HCT116 (cell line): Measurements from ENCODE around the gene FAM110A. TPM values are rescaled to one million over a fixed set of nuclear protein-coding genes. Genes with fewer than 3 reads are reported as not detected.

Experiments used
- ATAC-seq: fragments of 200-7000 bp; cut with Tn5 transposase; 2 replicates; pipeline ENCODE4 v1.9.1; 2020; ENCODE audit warnings: mild to moderate bottlenecking, moderate library complexity
- BruUV-seq: library from RNA; stranded (reverse); fragments of 400-500 nt; replicated peaks from 2 replicates; lab custom pipeline; 2021; lab: Mats Ljungman, UMichigan
- CTCF ChIA-PET: fragments of 300-600 bp; sonication (Branson Sonifier 250); formaldehyde crosslinking; loops from one replicate; lab custom pipeline; 2021; ENCODE audit warnings: antibody characterized with exemption; lab: Charles Lee
- POLR2A ChIA-PET: fragments of 300-600, 350-600 bp; sonication (Branson Sonifier 250); formaldehyde crosslinking; loops from one replicate; lab custom pipeline; 2021; ENCODE audit warnings: antibody characterized with exemption; lab: Charles Lee
- RAD21 ChIA-PET, 2 experiments: fragments of 300-600 bp; sonication (Branson Sonifier 250); formaldehyde crosslinking; loops; one replicate each; lab custom pipeline; 2023; ENCODE audit warnings: low total read pairs in 2 of 2; ENCODE audit not compliant: uncharacterized antibody in 2 of 2, unreplicated experiment in 2 of 2, low non-redundant PET in 1 of 2; lab: Charles Lee
- DNase-seq: peaks from one replicate; pipeline ENCODE4 v3.0.0-alpha.2; 2010; ENCODE audit warnings: low read depth, low spot score
- H2AFZ ChIP-seq: fragments of 200-600 bp; shearing (Covaris generic), sonication (generic); 2 replicates; pipeline ENCODE4 v1.6.1; 2017; ENCODE audit warnings: low read depth, mixed run types, mixed read lengths, antibody characterized with exemption, low read length; ENCODE audit not compliant: poor library complexity, severe bottlenecking
- H3K27ac ChIP-seq: 2 replicates; pipeline ENCODE4 v1.5.1; 2012; ENCODE audit warnings: low read depth, low read length
- H3K27me3 ChIP-seq: fragments of 200-600 bp; sonication (generic); 2 replicates; pipeline ENCODE4 v1.6.1; 2016; ENCODE audit warnings: mixed run types, low read length, mixed read lengths; ENCODE audit not compliant: insufficient read depth
- H3K36me3 ChIP-seq, 2 experiments: fragments of 200-500 bp in 1 of 2; fragments of 200-600 bp in 1 of 2; sonication (Bioruptor generic) in 1 of 2; sonication (generic) in 1 of 2; 2 replicates each; pipeline versions ENCODE4 v1.5.1 to v1.6.1; 2014 to 2016; ENCODE audit warnings: low read length in 2 of 2, inconsistent platforms in 1 of 2, mixed read lengths in 1 of 2, mixed run types in 1 of 2; ENCODE audit not compliant: insufficient read depth in 2 of 2, control insufficient read depth in 1 of 2
- H3K4me1 ChIP-seq, 2 experiments: fragments of 200-600 bp in 1 of 2; sonication (generic) in 1 of 2; 2 replicates each; pipeline versions ENCODE4 v1.5.1 to v1.6.1; 2012 to 2017; ENCODE audit warnings: low read length in 2 of 2, inconsistent platforms in 1 of 2, mild to moderate bottlenecking in 1 of 2, mixed read lengths in 1 of 2, mixed run types in 1 of 2, moderate library complexity in 1 of 2; ENCODE audit not compliant: insufficient read depth in 2 of 2, control insufficient read depth in 1 of 2
- H3K4me2 ChIP-seq: fragments of 200-600 bp; sonication (generic); 2 replicates; pipeline ENCODE4 v1.6.1; 2017; ENCODE audit warnings: mixed run types, low read length, mixed read lengths
- H3K4me3 ChIP-seq, 2 experiments: fragments of 200-600 bp in 1 of 2; sonication (generic) in 1 of 2; replicated peaks in 1 of 2; 2 replicates each; pipeline ENCODE4 v1.5.1; 2011 to 2016; ENCODE audit warnings: low read length in 2 of 2, control low read depth in 1 of 2, low read depth in 1 of 2, mild to moderate bottlenecking in 1 of 2, mixed read lengths in 1 of 2, mixed run types in 1 of 2
- H3K79me2 ChIP-seq: fragments of 200-600 bp; sonication (generic); 2 replicates; pipeline ENCODE4 v1.6.1; 2017; ENCODE audit warnings: mild to moderate bottlenecking, mixed run types, low read length, moderate library complexity, mixed read lengths; ENCODE audit not compliant: insufficient read depth
- H3K9ac ChIP-seq: fragments of 200-600 bp; sonication (generic); 2 replicates; pipeline ENCODE4 v1.6.1; 2016; ENCODE audit warnings: low read length, mixed read lengths
- H3K9me2 ChIP-seq: fragments of 200-600 bp; sonication (generic), shearing (Covaris generic); 2 replicates; pipeline ENCODE4 v1.6.1; 2017; ENCODE audit warnings: mixed run types, mild to moderate bottlenecking, moderate library complexity; ENCODE audit not compliant: insufficient read depth
- H3K9me3 ChIP-seq, 2 experiments: fragments of 200-500 bp in 1 of 2; fragments of 200-600 bp in 1 of 2; sonication (Bioruptor generic) in 1 of 2; sonication (generic) in 1 of 2; 2 replicates each; pipeline ENCODE4 v1.6.1; 2014 to 2017; ENCODE audit warnings: low read length in 2 of 2, mixed read lengths in 2 of 2, inconsistent platforms in 1 of 2, low read depth in 1 of 2, mild to moderate bottlenecking in 1 of 2, mixed run types in 1 of 2, moderate library complexity in 1 of 2; ENCODE audit not compliant: control insufficient read depth in 1 of 2, insufficient read depth in 1 of 2
- H4K20me1 ChIP-seq: fragments of 200-600 bp; sonication (generic), shearing (Covaris generic); 2 replicates; pipeline ENCODE4 v1.6.1; 2017; ENCODE audit warnings: mixed run types, mild to moderate bottlenecking, moderate library complexity; ENCODE audit not compliant: insufficient read depth
- CBX3 ChIP-seq: IDR thresholded peaks from 2 replicates; pipeline ENCODE4 v1.6.1; 2012; ENCODE audit warnings: low read depth
- EGR1 ChIP-seq: IDR thresholded peaks from 2 replicates; pipeline ENCODE4 v1.6.1; 2012; ENCODE audit warnings: low read depth
- EZH2 ChIP-seq: fragments of 200-600 bp; sonication (generic); IDR thresholded peaks from 2 replicates; pipeline ENCODE4 v1.6.1; 2017; ENCODE audit warnings: antibody characterized with exemption, mixed run types
- EZH2phosphoT487 ChIP-seq: fragments of 200-600 bp; IDR thresholded peaks from 2 replicates; pipeline ENCODE4 v1.6.1; 2018; ENCODE audit warnings: antibody characterized with exemption, borderline replicate concordance
- FOSL1 ChIP-seq: IDR thresholded peaks from 2 replicates; pipeline ENCODE4 v1.6.1; 2012; ENCODE audit warnings: low read depth
- JUND ChIP-seq: IDR thresholded peaks from 2 replicates; pipeline ENCODE4 v1.6.1; 2012
- POLR2AphosphoS5 ChIP-seq: IDR thresholded peaks from 2 replicates; pipeline ENCODE4 v1.6.1; 2011; ENCODE audit warnings: mild to moderate bottlenecking, low read depth, low read length, moderate library complexity
- SIN3A ChIP-seq: IDR thresholded peaks from 2 replicates; pipeline ENCODE4 v1.6.1; 2012; ENCODE audit warnings: low read depth
- SP1 ChIP-seq: IDR thresholded peaks from 2 replicates; pipeline ENCODE4 v1.6.1; 2012; ENCODE audit warnings: low read depth
- SRF ChIP-seq: IDR thresholded peaks from 2 replicates; pipeline ENCODE4 v1.6.1; 2012; ENCODE audit warnings: low read depth
- YY1 ChIP-seq: IDR thresholded peaks from 2 replicates; pipeline ENCODE4 v1.6.1; 2011; ENCODE audit warnings: low read length, low read depth, moderate library complexity, mild to moderate bottlenecking; ENCODE audit not compliant: insufficient replicate concordance; ENCODE audit errors: extremely low read depth
- ZFX ChIP-seq: fragments of 450-650 bp; IDR thresholded peaks from 2 replicates; pipeline ENCODE4 v1.6.1; 2017
- intact Hi-C: fragments of 100-400 bp; cut with micrococcal nuclease; formaldehyde crosslinking; loops from 2 replicates; pipeline ENCODE4 v1.10.0; 2022
- total RNA-seq: library from RNA; stranded (reverse); gene quantifications from one replicate; pipeline ENCODE4 v1.2.1, GENCODE V29; 2021; ENCODE audit not compliant: unreplicated experiment
- TF ChIP-seq, protein P1 (sequence below): IDR thresholded peaks from 2 replicates; pipeline ENCODE4 v1.6.1; 2011; ENCODE audit warnings: mild to moderate bottlenecking, low read length, moderate library complexity; ENCODE audit not compliant: insufficient replicate concordance; ENCODE audit errors: extremely low read depth
- TF ChIP-seq, protein P2 (sequence below): IDR thresholded peaks from 2 replicates; pipeline ENCODE4 v1.6.1; 2012
- TF ChIP-seq, protein P3 (sequence below), 3 experiments: fragments of 200-600 bp in 1 of 3; sonication (generic) in 1 of 3; IDR thresholded peaks in 2 of 3; conservative IDR thresholded peaks in 1 of 3; 2 replicates each; pipeline ENCODE4 v1.5.1; 2012 to 2017; ENCODE audit warnings: low read depth in 2 of 3, low read length in 2 of 3, antibody characterized with exemption in 1 of 3, borderline replicate concordance in 1 of 3, control low read depth in 1 of 3, mild to moderate bottlenecking in 1 of 3, mixed read lengths in 1 of 3, mixed run types in 1 of 3, moderate library complexity in 1 of 3; ENCODE audit not compliant: insufficient read depth in 1 of 3

The FAM110A gene
- total RNA-seq, 1 experiment from 2014 or later = 26.4 TPM

DNA sequence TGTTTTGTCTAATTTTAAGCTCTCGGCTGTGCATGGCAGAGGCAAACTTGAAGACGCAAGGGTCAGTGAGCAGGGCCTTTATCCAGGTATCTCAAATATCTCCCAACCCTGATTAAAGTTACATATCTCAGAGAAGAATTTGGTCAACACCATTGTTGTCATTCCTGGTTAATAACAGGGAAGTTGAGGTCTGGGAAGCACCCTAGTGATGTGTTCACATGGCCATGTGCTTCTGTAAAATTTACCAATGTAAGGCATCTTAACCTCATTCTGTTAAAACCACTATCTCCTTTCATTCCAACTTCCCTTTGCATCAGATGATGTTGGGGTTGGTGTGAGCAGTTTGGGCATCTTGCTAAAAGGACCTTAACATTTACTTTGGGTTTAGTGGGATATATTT, 4.0 kb upstream of the FAM110A start:
- no peak overlapping the region for H3K4me3 ChIP-seq
- no peak overlapping the region for H2AFZ ChIP-seq
- H3K27me3 ChIP-seq = no peaks in the 10 kb centered on the region
- no peaks in the 10 kb centered on the region for H3K79me2 ChIP-seq
- POLR2A ChIA-PET = no interaction called here
- TF ChIP-seq POLR2AphosphoS5 (no peak), FOSL1 (no peak)
- TF ChIP-seq, protein P1, sequence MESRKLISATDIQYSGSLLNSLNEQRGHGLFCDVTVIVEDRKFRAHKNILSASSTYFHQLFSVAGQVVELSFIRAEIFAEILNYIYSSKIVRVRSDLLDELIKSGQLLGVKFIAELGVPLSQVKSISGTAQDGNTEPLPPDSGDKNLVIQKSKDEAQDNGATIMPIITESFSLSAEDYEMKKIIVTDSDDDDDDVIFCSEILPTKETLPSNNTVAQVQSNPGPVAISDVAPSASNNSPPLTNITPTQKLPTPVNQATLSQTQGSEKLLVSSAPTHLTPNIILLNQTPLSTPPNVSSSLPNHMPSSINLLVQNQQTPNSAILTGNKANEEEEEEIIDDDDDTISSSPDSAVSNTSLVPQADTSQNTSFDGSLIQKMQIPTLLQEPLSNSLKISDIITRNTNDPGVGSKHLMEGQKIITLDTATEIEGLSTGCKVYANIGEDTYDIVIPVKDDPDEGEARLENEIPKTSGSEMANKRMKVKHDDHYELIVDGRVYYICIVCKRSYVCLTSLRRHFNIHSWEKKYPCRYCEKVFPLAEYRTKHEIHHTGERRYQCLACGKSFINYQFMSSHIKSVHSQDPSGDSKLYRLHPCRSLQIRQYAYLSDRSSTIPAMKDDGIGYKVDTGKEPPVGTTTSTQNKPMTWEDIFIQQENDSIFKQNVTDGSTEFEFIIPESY = no peak
- no peaks in the 10 kb centered on the region for H3K36me3 ChIP-seq
- no peaks in the 10 kb centered on the region for H4K20me1 ChIP-seq
- CTCF ChIA-PET = no interaction called here
- RAD21 ChIA-PET = no interaction called here
- no peaks in the 10 kb centered on the region for H3K9me2 ChIP-seq
- no peak overlapping the region for H3K9ac ChIP-seq
- intact Hi-C loops = no loop called here
- no peak for DNase-seq
- BruUV-seq = no TSS peak
- no peaks in the 10 kb centered on the region for H3K9me3 ChIP-seq
- H3K27ac ChIP-seq = no peak overlapping the region
- no peak for ATAC-seq
- H3K4me1 ChIP-seq = peaks cover 4 to 7% of the 10 kb centered on the region in 2 experiments; a peak in 3 of 4 replicates
- H3K4me2 ChIP-seq = no peak overlapping the region

DNA sequence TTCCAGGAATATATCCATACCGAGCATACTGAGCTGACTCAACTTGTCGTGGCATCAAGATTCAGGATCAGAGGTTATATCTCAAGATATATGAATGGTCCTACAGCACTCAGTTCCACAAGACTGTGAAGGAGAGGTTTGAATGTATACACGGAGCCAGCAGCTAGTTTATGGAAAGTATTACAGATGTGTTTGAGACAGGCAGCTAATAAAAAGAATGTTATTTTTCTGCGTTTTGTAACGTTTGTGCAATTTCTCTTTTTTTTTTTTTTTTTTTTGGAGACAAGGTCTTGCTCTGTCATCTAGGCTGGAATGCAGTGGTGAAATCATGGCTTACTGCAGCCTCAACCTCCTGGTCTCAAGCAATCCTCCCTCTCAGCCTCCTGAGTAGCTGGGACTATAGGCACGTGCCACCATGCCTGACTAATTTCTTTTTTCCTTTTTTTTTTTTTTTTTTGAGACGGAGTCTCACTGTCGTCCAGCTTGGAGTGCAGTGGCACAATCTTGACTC, 3.4 kb upstream of the FAM110A start:
- CTCF ChIA-PET = interaction anchor here (1.1 to 2.5 kb wide), 2 partner anchors 10 to 12 kb away, joined by 3 to 7 read pairs; no protein-coding TSS in a partner anchor
- Histone ChIP-seq H3K9me2 (no peaks in the 10 kb centered on the region), H3K27ac (no peak overlapping the region), H3K4me2 (no peak overlapping the region), H3K9me3 (no peaks in the 10 kb centered on the region), H3K9ac (no peak overlapping the region), H3K36me3 (no peaks in the 10 kb centered on the region), H3K79me2 (0 out of 2 replicates have a peak, but pooled peaks cover 3% of the 10 kb centered on the region), H2AFZ (no peak overlapping the region), H3K4me1 (peaks cover 8 to 12% of the 10 kb centered on the region in 2 experiments; a peak in 3 of 4 replicates), H3K4me3 (no peak overlapping the region), H4K20me1 (no peaks in the 10 kb centered on the region), H3K27me3 (no peaks in the 10 kb centered on the region)
- POLR2A ChIA-PET = no interaction called here
- intact Hi-C loops = no loop called here
- RAD21 ChIA-PET = no interaction called here
- BruUV-seq = no TSS peak
- no peak for ATAC-seq
- DNase-seq = no peak
- no peak for TF ChIP-seq ZFX
- no peak for TF ChIP-seq EGR1
- TF ChIP-seq, protein P1 = no peak
- no peak for TF ChIP-seq YY1
- no peak for TF ChIP-seq EZH2phosphoT487
- no peak for TF ChIP-seq SP1
- no peak for TF ChIP-seq EZH2
- no peak for TF ChIP-seq SRF
- no peak for TF ChIP-seq SIN3A
- TF ChIP-seq CBX3 = no peak
- TF ChIP-seq, protein P2, sequence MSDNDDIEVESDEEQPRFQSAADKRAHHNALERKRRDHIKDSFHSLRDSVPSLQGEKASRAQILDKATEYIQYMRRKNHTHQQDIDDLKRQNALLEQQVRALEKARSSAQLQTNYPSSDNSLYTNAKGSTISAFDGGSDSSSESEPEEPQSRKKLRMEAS = no peak
- TF ChIP-seq, protein P3, sequence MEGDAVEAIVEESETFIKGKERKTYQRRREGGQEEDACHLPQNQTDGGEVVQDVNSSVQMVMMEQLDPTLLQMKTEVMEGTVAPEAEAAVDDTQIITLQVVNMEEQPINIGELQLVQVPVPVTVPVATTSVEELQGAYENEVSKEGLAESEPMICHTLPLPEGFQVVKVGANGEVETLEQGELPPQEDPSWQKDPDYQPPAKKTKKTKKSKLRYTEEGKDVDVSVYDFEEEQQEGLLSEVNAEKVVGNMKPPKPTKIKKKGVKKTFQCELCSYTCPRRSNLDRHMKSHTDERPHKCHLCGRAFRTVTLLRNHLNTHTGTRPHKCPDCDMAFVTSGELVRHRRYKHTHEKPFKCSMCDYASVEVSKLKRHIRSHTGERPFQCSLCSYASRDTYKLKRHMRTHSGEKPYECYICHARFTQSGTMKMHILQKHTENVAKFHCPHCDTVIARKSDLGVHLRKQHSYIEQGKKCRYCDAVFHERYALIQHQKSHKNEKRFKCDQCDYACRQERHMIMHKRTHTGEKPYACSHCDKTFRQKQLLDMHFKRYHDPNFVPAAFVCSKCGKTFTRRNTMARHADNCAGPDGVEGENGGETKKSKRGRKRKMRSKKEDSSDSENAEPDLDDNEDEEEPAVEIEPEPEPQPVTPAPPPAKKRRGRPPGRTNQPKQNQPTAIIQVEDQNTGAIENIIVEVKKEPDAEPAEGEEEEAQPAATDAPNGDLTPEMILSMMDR (IDR thresholded peaks at IDR 0.05 in 2 of 3, conservative IDR thresholded peaks at IDR 0.05 in 1 of 3; ENCODE audit: borderline replicate concordance in 1 of 3, insufficient read depth in 1 of 3, low read depth in 2 of 3, low read length in 2 of 3) = no peak
- TF ChIP-seq JUND = no peak
